OCI-LY7 (cell line): Measurements from ENCODE around the gene RXFP1.

Source experiments
- CTCF ChIP-seq: fragments of 200-600 bp; sonication (generic); conservative IDR thresholded peaks from 2 replicates; pipeline ENCODE4 v1.5.1; 2014; ENCODE audit warnings: mild to moderate bottlenecking, antibody characterized with exemption, low read length, moderate library complexity, mixed read lengths
- EZH2phosphoT487 ChIP-seq: fragments of 200-600 bp; sonication (generic); IDR thresholded peaks from 2 replicates; pipeline ENCODE4 v1.6.1; 2018; ENCODE audit warnings: low read depth, borderline replicate concordance, mild to moderate bottlenecking, mixed run types, antibody characterized with exemption, low read length, moderate library complexity, mixed read lengths

- no peak for TF ChIP-seq CTCF
- no peak for TF ChIP-seq EZH2phosphoT487
Measured at GRCh38 chr4:158664806-158665205, 143.1 kb downstream of the RXFP1 start.
